Measurements from ENCODE around the gene BTBD1.

The BTBD1 gene

DNA sequence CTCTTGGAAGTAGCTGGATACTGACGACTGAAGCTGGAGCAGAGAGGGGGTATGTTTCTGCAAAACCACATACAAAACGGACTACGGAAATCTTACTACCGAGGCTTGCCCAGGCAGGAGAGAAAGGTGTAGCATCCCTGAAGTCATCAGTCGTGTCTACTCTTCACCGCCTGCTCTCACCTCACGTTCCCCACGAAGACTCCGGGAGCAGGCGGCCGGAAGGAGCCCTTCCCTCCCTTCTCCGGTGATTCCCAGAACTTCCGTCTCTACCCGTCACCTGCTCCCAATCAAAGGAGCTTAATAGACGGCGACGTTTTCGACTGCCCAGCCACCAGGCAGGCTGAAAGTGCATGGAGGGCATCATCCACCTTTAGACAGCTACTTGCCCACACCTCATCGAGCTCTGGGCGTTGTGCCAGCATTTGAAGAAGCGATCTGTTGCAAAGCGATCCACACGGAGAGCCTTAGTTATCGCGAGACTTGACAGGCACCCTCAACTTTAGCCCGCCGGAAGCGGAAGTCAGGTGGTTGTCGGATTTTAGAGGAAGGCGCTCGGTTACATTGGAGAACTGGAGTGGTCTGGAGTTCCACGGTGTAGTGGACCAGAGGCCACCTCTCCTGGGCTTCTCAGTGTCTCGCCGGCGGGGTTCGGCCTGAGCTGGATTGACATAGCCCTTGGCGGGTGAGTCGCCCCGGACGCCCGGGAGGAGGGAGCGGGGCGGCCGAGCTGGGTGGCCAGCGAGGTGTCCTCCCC is 81.2 kb downstream of the BTBD1 start, which contains the start of gene RAMAC:
RAMAC (plus strand) TSS at position 523 of the 754 bp plus-strand sequence. CDS start 2,809 bp downstream, outside the sequence.
- peak; percentile 67 to 87 (median 77) for DNase-seq

DNA sequence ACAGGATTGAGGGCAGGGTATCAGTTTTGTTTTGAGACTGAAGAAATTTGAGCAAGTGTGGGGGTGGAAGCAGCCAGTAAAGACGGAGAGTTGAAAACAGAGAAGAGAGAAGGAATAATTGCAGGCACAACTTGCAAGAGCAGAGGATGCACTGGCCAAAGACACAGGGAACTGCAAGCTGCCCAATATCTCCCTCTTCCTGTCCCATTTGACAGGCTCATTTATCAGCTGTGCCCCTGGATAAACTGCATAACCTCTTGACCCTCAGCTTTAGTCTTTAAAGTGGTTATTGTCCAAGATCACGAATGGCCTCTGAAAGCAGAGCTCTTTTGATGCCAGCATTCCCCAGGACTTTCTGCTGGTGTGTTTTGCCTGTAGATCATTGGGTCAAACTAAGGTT is 86.1 kb downstream of the BTBD1 start:
- DNase-seq = no peak

DNA sequence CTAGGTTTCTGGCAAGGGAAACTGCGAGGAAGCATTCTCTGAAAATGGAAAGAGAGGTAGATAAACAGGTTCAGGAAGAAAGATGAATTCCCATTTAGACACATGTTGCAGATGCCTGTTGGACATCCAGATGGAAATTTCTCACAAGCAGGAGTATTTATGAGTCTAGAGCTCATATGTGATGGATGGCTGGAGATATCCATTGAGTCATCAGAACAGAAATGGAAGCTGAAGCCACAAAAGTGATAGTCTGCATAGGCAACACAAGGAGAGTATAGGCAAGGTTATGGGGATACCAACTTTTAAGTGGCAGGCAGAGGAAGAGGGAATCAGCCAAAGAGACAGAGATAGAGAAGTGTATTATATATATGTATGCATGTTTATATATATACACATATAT is 87.3 kb downstream of the BTBD1 start:
- no peak for DNase-seq

DNA sequence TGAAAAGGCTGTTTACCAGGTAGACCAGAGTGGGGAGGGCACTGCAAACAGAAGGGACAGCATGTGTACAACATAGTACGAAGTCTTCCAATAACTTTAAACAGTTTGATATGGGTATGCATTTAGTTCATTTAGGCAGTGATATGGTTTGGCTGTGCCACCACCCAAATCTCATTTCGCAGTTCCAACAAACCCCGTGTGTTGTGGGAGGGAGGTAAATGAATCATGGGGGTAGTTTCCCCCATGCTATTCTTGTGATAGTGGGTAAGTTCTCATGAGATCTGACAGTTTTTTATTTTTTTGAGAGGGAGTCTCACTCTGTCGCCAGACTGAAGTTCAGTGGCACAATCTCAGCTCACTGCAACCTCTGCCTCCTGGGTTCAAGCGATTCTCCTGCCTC is 88.6 kb downstream of the BTBD1 start:
- no peak for DNase-seq

DNA sequence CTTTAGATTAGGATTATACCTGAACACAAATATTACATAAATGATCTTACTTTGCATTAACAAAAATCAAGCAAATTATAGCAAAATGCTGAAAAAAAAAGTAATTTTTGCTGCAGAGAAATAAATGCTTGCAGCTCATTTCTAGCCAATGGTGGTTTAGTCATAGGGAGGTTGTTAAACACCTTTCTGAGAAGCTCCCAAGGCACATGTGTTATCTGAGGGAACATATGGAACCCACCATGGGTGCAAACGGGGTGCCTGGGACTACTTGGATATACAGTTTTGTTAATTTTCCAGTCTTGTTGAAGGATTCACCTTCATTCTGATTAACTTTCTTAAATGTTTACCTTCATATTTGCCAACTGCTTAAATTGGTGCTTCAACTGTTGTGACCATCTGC is 90.0 kb downstream of the BTBD1 start:
- no peak for DNase-seq

DNA sequence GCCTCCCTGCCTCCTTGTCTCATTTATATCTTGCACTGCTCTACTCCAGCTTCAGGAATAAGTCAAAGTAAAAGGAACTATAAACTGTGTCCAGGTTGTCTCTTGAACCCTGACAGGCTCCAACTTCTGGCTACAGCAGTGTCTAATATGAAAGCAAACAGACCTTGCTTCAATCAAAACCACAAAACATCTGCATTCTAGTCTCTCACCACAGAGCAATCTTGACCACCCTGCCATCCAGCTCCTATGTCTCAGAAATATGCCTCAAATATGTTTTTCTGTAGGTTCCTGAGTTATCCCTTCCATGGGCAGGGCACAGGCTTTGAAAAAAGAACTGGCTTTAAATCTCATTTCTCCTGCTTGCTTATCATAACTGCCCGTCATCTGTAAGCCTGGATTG is 94.1 kb downstream of the BTBD1 start:
- DNase-seq = no peak

DNA sequence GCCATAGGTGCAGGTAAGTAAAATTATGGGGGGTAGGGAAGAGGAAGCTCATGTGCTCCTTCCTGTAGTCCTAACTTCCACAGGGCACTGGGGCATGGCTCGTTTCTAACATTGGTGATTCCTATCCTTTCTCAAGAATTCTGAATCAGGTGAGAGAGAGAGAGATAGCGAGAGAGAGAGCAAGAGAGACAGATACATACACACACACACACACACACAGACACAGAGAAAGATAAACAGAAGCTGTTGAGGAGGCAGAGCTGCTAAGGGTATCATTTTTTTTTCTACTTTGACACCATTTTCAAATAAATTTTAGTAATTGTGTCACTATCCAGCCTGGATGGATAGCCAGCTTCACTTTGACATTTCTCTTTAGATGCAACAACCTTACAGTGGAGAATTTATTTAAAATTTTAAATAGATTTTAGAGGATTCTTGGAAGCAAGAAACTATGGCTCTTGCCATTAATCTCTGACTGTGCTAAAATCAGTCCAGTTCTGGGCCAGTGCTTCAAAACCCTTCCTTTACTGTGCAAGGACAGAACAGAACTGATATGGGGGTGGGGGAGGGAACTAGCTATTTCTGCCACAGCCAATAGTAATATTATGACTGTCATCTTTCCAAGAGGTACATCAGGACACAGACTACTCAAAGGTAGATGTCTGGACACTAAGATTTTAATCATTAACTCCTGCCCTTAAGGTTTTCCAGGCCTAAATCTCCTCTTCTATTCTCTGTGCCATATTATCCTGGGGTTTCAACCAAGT is 95.7 kb downstream of the BTBD1 start:
- no peak for DNase-seq

DNA sequence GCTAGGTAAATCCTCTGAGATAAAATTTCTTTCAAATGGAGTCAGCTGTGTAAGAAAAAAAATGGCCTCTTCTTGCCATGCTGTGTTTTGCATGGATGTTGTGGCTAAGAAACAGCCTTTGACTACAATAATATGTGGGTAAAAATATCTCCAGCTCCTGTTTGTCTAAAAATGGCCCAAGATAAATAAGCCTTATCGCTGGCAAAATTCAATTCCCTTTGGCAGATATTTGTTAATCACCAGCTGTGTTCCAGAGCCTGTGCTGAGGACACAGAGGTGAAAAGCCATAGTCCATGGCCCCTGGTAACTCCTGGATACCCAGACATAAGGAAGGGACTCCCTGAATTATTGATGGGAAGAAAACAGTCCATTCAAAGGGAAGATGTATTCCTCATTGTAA is 96.4 kb downstream of the BTBD1 start:
- DNase-seq = no peak

DNA sequence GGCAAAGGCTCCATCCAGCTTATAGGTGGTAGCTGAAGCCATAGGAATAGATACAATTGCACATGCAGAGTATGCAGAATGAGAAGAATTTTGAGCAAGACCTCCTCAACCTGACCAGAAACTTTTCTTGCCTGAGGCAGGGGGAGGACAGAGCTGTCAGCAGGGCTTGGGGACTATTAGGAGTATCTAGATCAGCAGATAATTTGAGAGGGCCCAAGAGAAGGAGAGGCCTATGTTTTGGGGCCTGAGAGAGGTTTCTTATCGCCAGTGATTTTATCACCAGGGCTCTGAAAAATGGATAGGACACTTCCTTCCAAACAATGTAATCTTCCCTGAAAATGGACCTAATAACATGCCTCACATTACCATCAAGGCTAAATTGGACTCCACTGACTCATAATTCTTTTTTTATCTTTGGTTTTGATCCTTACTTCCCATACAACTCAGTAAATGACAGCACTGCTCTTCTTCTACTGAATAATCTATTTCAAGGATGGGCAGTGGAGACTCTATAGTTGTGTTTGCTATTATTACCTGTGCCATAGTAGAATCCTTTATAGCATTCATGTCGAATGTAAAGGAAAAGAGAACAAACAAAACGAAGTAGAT is 96.9 kb downstream of the BTBD1 start:
- DNase-seq = no peak

DNA sequence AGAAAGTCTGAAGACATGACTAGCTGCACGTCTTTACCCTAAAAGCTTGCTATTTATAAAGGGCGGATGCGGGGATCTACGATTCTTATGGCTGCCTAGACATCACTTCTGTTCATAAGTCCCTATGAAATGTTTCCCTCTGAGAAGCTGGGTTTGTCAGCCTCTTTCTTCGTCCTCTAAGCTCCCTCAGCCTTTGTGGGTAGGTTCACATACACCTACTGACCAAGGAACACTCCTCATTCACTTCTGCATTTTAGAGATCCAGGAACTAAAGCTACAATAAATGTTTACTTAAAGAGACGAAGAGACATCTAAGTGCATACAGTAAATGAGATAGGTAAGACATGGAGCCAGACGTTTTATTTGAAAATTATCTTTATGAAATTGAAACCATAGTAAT is 97.7 kb downstream of the BTBD1 start:
- no peak for DNase-seq

DNA sequence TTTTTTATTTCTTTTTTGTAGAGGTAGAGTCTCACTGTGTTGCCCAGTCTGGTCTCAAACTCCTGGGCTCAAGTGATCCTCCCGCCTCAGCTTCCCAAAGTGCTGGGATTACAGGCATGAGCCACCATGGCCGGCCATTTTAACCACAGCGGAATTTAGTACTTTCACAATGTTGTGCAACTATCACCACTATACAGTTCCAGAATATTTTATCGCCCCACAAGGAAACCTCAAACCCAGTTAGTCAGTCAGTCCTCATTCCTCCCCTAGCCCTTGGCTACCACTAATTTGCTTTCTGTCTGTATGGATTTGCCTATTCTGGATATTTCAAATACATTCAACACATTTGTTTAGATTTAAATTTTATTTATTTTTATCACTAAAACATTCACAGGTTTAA is 99.0 kb downstream of the BTBD1 start:
- no peak for DNase-seq

DNA sequence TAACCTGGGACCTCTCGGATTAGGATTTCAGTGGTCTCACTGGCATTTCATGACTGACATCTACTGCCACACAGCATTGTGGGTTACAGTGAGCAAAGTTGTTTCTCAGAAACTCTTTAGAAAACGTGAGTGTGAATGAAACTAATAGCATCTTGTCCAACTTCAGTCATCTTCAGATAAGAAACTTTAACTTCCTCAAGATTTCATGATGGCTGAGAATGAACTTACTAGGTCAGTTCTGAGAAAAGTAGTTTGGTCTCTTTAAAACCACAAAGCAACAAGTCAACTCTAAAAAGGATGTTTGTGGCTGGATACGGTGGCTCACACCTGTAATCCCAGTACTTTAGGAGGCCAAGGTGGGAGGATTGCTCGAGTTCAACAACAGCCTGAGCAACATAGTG is 100.4 kb downstream of the BTBD1 start:
- no peak for DNase-seq
